HEK293 (cell line): ENCODE measurements around the gene CD164.
"Not testable (repeated sequence)": the region's sequence is repeated elsewhere in the genome, so short reads cannot be mapped to it uniquely, and the experiment has no call there.

Experiments
- CTCF ChIA-PET: fragments of 350-600 bp; formaldehyde crosslinking; extraction: SDS; loops from one replicate; lab custom pipeline; 2021; ENCODE audit warnings: antibody characterized with exemption; lab: Yijun Ruan, JAX
- POLR2A ChIA-PET: fragments of 300-600 bp; formaldehyde crosslinking; extraction: SDS; loops from one replicate; lab custom pipeline; 2020; ENCODE audit warnings: antibody characterized with exemption, inconsistent platforms; lab: Yijun Ruan, JAX
- H3K27ac ChIP-seq: fragments of 200-500 bp; sonication (Bioruptor generic); 2 replicates; pipeline ENCODE4 v1.5.1; 2014; ENCODE audit warnings: low read depth, low read length, control low read depth, inconsistent platforms; ENCODE audit errors: extremely low read depth
- H3K36me3 ChIP-seq, 2 experiments: fragments of 200-500 bp in 1 of 2; sonication (Bioruptor generic) in 1 of 2; 1 replicate in 1 of 2; 2 replicates in 1 of 2; pipeline ENCODE4 v1.5.1; 2014 to 2017; ENCODE audit warnings: inconsistent platforms in 2 of 2, low read length in 2 of 2; ENCODE audit not compliant: control insufficient read depth in 2 of 2, insufficient read depth in 1 of 2
- H3K4me1 ChIP-seq: fragments of 200-500 bp; sonication (Bioruptor generic); 2 replicates; pipeline ENCODE4 v1.5.1; 2014; ENCODE audit warnings: mild to moderate bottlenecking, low read length, inconsistent platforms; ENCODE audit not compliant: control insufficient read depth, insufficient read depth
- H3K4me3 ChIP-seq: 2 replicates; pipeline ENCODE4 v1.5.1; 2011; ENCODE audit warnings: low read depth, mild to moderate bottlenecking, control low read depth, low read length, moderate library complexity
- H3K9me3 ChIP-seq: fragments of 200-500 bp; sonication (Bioruptor generic); 2 replicates; pipeline ENCODE4 v1.5.1; 2014; ENCODE audit warnings: low read depth, low read length, inconsistent platforms; ENCODE audit not compliant: control insufficient read depth, insufficient read depth
- REPIN1 ChIP-seq: fragments of 450-650 bp; formaldehyde crosslinking; IDR thresholded peaks from 2 replicates; pipeline ENCODE4 v1.5.1; 2017; ENCODE audit warnings: missing biosample characterization, missing genetic modification characterization, low read depth
- SCRT2 ChIP-seq: fragments of 450-650 bp; formaldehyde crosslinking; IDR thresholded peaks from 2 replicates; pipeline ENCODE4 v1.5.1; 2016; ENCODE audit warnings: missing biosample characterization, missing genetic modification characterization
- YY2 ChIP-seq: fragments of 450-650 bp; formaldehyde crosslinking; IDR thresholded peaks from 2 replicates; pipeline ENCODE4 v1.5.1; 2016; ENCODE audit warnings: missing biosample characterization, missing genetic modification characterization
- ZNF146 ChIP-seq: fragments of 450-650 bp; formaldehyde crosslinking; IDR thresholded peaks from 2 replicates; pipeline ENCODE4 v1.5.1; 2016; ENCODE audit warnings: missing biosample characterization, missing genetic modification characterization
- ZNF148 ChIP-seq: fragments of 450-650 bp; formaldehyde crosslinking; IDR thresholded peaks from 2 replicates; pipeline ENCODE4 v1.5.0; 2017; ENCODE audit warnings: missing biosample characterization, missing genetic modification characterization, borderline replicate concordance
- ZNF184 ChIP-seq: fragments of 450-650 bp; IDR thresholded peaks from 2 replicates; pipeline ENCODE4 v1.5.1; 2018; ENCODE audit warnings: missing biosample characterization, mild to moderate bottlenecking, missing genetic modification characterization
- ZNF24 ChIP-seq: fragments of 450-650 bp; formaldehyde crosslinking; IDR thresholded peaks from 2 replicates; pipeline ENCODE4 v1.5.1; 2016; ENCODE audit warnings: missing biosample characterization, missing genetic modification characterization
- ZNF513 ChIP-seq: fragments of 450-650 bp; IDR thresholded peaks from 2 replicates; pipeline ENCODE4 v1.5.1; 2018; ENCODE audit warnings: missing biosample characterization, missing genetic modification characterization
- ZNF792 ChIP-seq: fragments of 450-650 bp; formaldehyde crosslinking; IDR thresholded peaks from 2 replicates; pipeline ENCODE4 v1.5.1; 2016; ENCODE audit warnings: missing biosample characterization, missing genetic modification characterization
- ZSCAN16 ChIP-seq: fragments of 450-650 bp; formaldehyde crosslinking; IDR thresholded peaks from 2 replicates; pipeline ENCODE4 v1.5.1; 2016; ENCODE audit warnings: missing biosample characterization, missing genetic modification characterization
- TF ChIP-seq, protein P1 (sequence below): fragments of 450-650 bp; formaldehyde crosslinking; IDR thresholded peaks from 2 replicates; pipeline ENCODE4 v1.5.1; 2016; ENCODE audit warnings: missing biosample characterization, missing genetic modification characterization

Gene CD164

GRCh38 chr6:109369728-109370127 lies 12.5 kb downstream of the CD164 start:
- no peaks in the 10 kb centered on the region for H3K9me3 ChIP-seq
- H3K4me3 ChIP-seq, result no peak overlapping the region
- H3K4me1 ChIP-seq, result no peaks in the 10 kb centered on the region
- TF ChIP-seq ZSCAN16 (tag by site-specific recombination), result no peak
- TF ChIP-seq ZNF24 (tag by site-specific recombination), result no peak
- TF ChIP-seq, protein P1, sequence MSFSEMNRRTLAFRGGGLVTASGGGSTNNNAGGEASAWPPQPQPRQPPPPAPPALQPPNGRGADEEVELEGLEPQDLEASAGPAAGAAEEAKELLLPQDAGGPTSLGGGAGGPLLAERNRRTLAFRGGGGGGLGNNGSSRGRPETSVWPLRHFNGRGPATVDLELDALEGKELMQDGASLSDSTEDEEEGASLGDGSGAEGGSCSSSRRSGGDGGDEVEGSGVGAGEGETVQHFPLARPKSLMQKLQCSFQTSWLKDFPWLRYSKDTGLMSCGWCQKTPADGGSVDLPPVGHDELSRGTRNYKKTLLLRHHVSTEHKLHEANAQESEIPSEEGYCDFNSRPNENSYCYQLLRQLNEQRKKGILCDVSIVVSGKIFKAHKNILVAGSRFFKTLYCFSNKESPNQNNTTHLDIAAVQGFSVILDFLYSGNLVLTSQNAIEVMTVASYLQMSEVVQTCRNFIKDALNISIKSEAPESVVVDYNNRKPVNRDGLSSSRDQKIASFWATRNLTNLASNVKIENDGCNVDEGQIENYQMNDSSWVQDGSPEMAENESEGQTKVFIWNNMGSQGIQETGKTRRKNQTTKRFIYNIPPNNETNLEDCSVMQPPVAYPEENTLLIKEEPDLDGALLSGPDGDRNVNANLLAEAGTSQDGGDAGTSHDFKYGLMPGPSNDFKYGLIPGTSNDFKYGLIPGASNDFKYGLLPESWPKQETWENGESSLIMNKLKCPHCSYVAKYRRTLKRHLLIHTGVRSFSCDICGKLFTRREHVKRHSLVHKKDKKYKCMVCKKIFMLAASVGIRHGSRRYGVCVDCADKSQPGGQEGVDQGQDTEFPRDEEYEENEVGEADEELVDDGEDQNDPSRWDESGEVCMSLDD (tag by site-specific recombination), result no peak
- TF ChIP-seq REPIN1 (tag by site-specific recombination), result no peak
- no peak overlapping the region for H3K27ac ChIP-seq
- H3K36me3 ChIP-seq, result peaks cover 32 to 96% of the 10 kb centered on the region in 2 experiments
- CTCF ChIA-PET, result interaction anchor here (0.7 kb wide), 1 partner anchor 182 kb away, joined by 3 read pairs; no protein-coding TSS in a partner anchor
- POLR2A ChIA-PET, result no interaction called here

DNA sequence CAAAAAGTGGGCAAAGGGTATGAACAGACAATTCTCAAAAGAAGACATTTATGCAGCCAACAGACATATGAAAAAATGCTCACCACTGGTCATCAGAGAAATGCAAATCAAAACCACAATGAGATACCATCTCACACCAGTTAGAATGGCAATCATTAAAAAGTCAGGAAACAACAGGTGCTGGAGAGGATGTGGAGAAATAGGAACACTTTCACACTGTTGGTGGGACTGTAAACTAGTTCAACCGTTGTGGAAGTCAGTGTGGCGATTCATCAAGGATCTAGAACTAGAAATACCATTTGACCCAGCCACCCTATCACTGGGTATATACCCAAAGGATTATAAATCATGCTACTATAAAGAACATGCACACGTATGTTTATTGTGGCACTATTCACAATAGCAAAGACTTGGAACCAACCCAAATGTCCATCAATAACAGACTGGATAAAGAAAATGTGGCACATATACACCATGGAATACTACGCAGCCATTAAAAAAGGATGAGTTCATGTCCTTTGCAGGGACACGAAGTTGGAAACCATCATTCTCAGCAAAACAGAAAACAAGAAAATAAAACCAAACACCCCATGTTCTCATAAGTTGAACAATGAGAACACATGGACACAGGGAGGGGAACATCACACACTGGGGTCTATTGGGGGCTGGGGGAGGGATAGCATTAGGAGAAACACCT lies 17.7 kb downstream of the CD164 start:
- H3K27ac ChIP-seq, H3K4me3 ChIP-seq, POLR2A ChIA-PET, H3K4me1 ChIP-seq, H3K9me3 ChIP-seq: not testable (repeated sequence)
- CTCF ChIA-PET, result interaction anchor here (0.6 kb wide), 2 partner anchors 144 to 269 kb away, joined by 3 read pairs; partner anchors contain the start of gene CEP57L1
- peak; percentile 65 for TF ChIP-seq SCRT2 (tag by site-specific recombination)
- peak; percentile 53; the same call in 1 of the 2 replicates for TF ChIP-seq ZNF184 (tag by site-specific recombination)
- TF ChIP-seq ZNF146 (tag by site-specific recombination), result peak; percentile 83
- H3K36me3 ChIP-seq, result peaks cover 27 to 91% of the 10 kb centered on the region in 2 experiments

GRCh38 chr6:109363753-109364152 lies 18.5 kb downstream of the CD164 start:
- POLR2A ChIA-PET, result interaction anchor here (0.7 kb wide), 1 partner anchor 674 kb away, joined by 3 read pairs; no protein-coding TSS in a partner anchor
- no peaks in the 10 kb centered on the region for H3K4me1 ChIP-seq
- TF ChIP-seq ZNF792 (tag by site-specific recombination) (no peak), ZNF513 (no peak), YY2 (tag by site-specific recombination) (no peak), ZNF148 (no peak)
- TF ChIP-seq, all 188 proteins: peak for 0
- peaks cover 24 to 92% of the 10 kb centered on the region in 2 experiments for H3K36me3 ChIP-seq
- no peak overlapping the region for H3K4me3 ChIP-seq
- H3K27ac ChIP-seq, result no peak overlapping the region
- CTCF ChIA-PET, result interaction anchor here (0.6 kb wide), 2 partner anchors 111 to 269 kb away, joined by 3 to 5 read pairs; partner anchors contain the start of gene CEP57L1
- no peaks in the 10 kb centered on the region for H3K9me3 ChIP-seq
